OCI-LY7 (cell line): ENCODE data around the gene PATJ. TPM values are rescaled to one million over a fixed set of nuclear protein-coding genes. Genes with fewer than 3 reads are reported as not detected.

Experiments
- BruUV-seq: library from RNA; stranded (reverse); fragments of 400-500 nt; replicated peaks from 2 replicates; lab custom pipeline; 2021; lab: Mats Ljungman, UMichigan
- CTCF ChIA-PET: fragments of 300-600 bp; sonication (Branson Sonifier 250); formaldehyde crosslinking; loops from one replicate; lab custom pipeline; 2022; ENCODE audit warnings: antibody characterized with exemption; ENCODE audit not compliant: unreplicated experiment; lab: Charles Lee
- POLR2A ChIA-PET: fragments of 300-600 bp; sonication (Branson Sonifier 250); formaldehyde crosslinking; loops from one replicate; lab custom pipeline; 2022; ENCODE audit warnings: antibody characterized with exemption; lab: Charles Lee
- DNase-seq: peaks from one replicate; pipeline ENCODE4 v3.0.0-alpha.2; 2015; ENCODE audit warnings: low spot score
- H2AFZ ChIP-seq: fragments of 200-600 bp; sonication (generic), shearing (Covaris generic); 2 replicates; pipeline ENCODE4 v1.6.1; 2014; ENCODE audit warnings: mild to moderate bottlenecking, antibody characterized with exemption, low read length, moderate library complexity
- H3K27ac ChIP-seq: fragments of 200-600 bp; sonication (generic); 2 replicates; pipeline ENCODE4 v1.5.1; 2014; ENCODE audit warnings: mixed run types, low read depth, mild to moderate bottlenecking, moderate library complexity, low read length, inconsistent platforms; ENCODE audit not compliant: poor library complexity, severe bottlenecking
- H3K36me3 ChIP-seq: fragments of 200-600 bp; sonication (generic); 2 replicates; pipeline ENCODE4 v1.6.1; 2014; ENCODE audit warnings: mild to moderate bottlenecking, antibody characterized with exemption, low read length, moderate library complexity, mixed read lengths; ENCODE audit not compliant: insufficient read depth
- H3K4me1 ChIP-seq: fragments of 200-600 bp; sonication (generic); 2 replicates; pipeline ENCODE4 v1.5.1; 2014; ENCODE audit warnings: mild to moderate bottlenecking, low read length; ENCODE audit not compliant: insufficient read depth, poor library complexity, severe bottlenecking
- H3K4me2 ChIP-seq: fragments of 200-600 bp; sonication (generic); 2 replicates; pipeline ENCODE4 v1.6.1; 2014; ENCODE audit warnings: mild to moderate bottlenecking, low read length
- H3K4me3 ChIP-seq: fragments of 200-600 bp; sonication (generic); 2 replicates; pipeline ENCODE4 v1.5.1; 2014; ENCODE audit warnings: mild to moderate bottlenecking, low read depth, low read length; ENCODE audit not compliant: poor library complexity, severe bottlenecking
- H3K79me2 ChIP-seq: fragments of 200-600 bp; sonication (generic); 2 replicates; pipeline ENCODE4 v1.6.1; 2016; ENCODE audit warnings: low read depth, mild to moderate bottlenecking, low read length, moderate library complexity, mixed read lengths; ENCODE audit not compliant: insufficient read depth
- H3K9me2 ChIP-seq: fragments of 200-600 bp; sonication (generic); 2 replicates; pipeline ENCODE4 v1.6.1; 2016; ENCODE audit warnings: mild to moderate bottlenecking, low read length, mixed read lengths; ENCODE audit not compliant: insufficient read depth
- H3K9me3 ChIP-seq: fragments of 200-600 bp; sonication (generic); 2 replicates; pipeline ENCODE4 v1.6.1; 2014; ENCODE audit warnings: mild to moderate bottlenecking, mixed run types, low read length, mixed read lengths
- H4K20me1 ChIP-seq: fragments of 200-600 bp; sonication (generic); 2 replicates; pipeline ENCODE4 v1.6.1; 2014; ENCODE audit warnings: mild to moderate bottlenecking, antibody characterized with exemption, low read length, moderate library complexity, mixed read lengths; ENCODE audit not compliant: insufficient read depth
- EZH2phosphoT487 ChIP-seq: fragments of 200-600 bp; sonication (generic); IDR thresholded peaks from 2 replicates; pipeline ENCODE4 v1.6.1; 2018; ENCODE audit warnings: low read depth, borderline replicate concordance, mild to moderate bottlenecking, mixed run types, antibody characterized with exemption, low read length, moderate library complexity, mixed read lengths
- intact Hi-C: fragments of 100-400 bp; cut with micrococcal nuclease; formaldehyde crosslinking; loops from one replicate; pipeline ENCODE4 v1.10.0; 2022; ENCODE audit not compliant: unreplicated experiment
- total RNA-seq, 2 experiments: library from RNA; depleted of rRNA in 1 of 2; stranded (reverse); fragments of >200 nt in 1 of 2; shearing (Covaris generic) in 1 of 2; gene quantifications; 2 replicates each; pipeline ENCODE4 v1.2.3, GENCODE V29; 2014 to 2022
- TF ChIP-seq, protein P1 (sequence below): fragments of 200-600 bp; sonication (generic); conservative IDR thresholded peaks from 2 replicates; pipeline ENCODE4 v1.5.1; 2014; ENCODE audit warnings: mild to moderate bottlenecking, antibody characterized with exemption, low read length, moderate library complexity, mixed read lengths

PATJ gene
- total RNA-seq, 2 experiments from 2014 or later, result 0.95 to 4.0 TPM

DNA sequence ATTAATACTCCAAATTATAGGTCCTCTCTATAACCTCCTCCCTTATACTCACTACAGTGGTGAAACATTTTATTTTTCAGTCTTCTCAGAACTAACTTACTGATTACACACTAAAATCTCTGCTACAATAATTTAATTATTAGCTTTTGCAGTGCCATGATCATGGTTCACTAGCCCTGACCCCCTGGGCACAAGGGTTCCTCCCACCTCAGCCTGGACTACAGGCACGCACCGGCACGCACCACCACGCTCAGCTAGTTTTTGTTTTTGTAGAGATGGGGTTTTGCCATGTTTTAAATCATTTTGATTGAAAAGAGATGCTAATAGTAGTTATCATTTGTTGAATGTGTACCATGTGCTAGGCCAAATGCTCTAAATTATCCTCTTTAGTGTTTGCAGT is 6.3 kb downstream of the PATJ start:
- Histone ChIP-seq H3K79me2 (no peaks in the 10 kb centered on the region), H3K4me1 (peaks cover 8% of the 10 kb centered on the region), H2AFZ (no peak overlapping the region), H3K36me3 (no peaks in the 10 kb centered on the region), H3K9me2 (no peaks in the 10 kb centered on the region), H3K9me3 (no peaks in the 10 kb centered on the region), H3K27ac (no peak overlapping the region), H3K4me2 (no peak overlapping the region), H4K20me1 (no peaks in the 10 kb centered on the region), H3K4me3 (no peak overlapping the region)
- TF ChIP-seq EZH2phosphoT487, result no peak
- TF ChIP-seq, protein P1, sequence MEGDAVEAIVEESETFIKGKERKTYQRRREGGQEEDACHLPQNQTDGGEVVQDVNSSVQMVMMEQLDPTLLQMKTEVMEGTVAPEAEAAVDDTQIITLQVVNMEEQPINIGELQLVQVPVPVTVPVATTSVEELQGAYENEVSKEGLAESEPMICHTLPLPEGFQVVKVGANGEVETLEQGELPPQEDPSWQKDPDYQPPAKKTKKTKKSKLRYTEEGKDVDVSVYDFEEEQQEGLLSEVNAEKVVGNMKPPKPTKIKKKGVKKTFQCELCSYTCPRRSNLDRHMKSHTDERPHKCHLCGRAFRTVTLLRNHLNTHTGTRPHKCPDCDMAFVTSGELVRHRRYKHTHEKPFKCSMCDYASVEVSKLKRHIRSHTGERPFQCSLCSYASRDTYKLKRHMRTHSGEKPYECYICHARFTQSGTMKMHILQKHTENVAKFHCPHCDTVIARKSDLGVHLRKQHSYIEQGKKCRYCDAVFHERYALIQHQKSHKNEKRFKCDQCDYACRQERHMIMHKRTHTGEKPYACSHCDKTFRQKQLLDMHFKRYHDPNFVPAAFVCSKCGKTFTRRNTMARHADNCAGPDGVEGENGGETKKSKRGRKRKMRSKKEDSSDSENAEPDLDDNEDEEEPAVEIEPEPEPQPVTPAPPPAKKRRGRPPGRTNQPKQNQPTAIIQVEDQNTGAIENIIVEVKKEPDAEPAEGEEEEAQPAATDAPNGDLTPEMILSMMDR, result no peak
- intact Hi-C loops, result loop anchor here (10.0 kb wide), 1 partner anchor 694 kb away; no protein-coding TSS in a partner anchor
- ChIA-PET POLR2A (interaction anchor here (1.0 kb wide), 1 partner anchor 21 kb away, joined by 4 read pairs; no protein-coding TSS in a partner anchor), CTCF (no interaction called here)
- DNase-seq, result no peak
- BruUV-seq, result no TSS peak

GRCh38 chr1:61749574-61749973 is 7.3 kb downstream of the PATJ start:
- peaks cover 8% of the 10 kb centered on the region for H3K4me1 ChIP-seq
- ChIA-PET CTCF (no interaction called here), POLR2A (interaction anchor here (0.7 to 1.1 kb wide), 3 partner anchors 20 to 220 kb away, joined by 3 to 4 read pairs (median 3); no protein-coding TSS in a partner anchor)
- H3K9me3 ChIP-seq, result no peaks in the 10 kb centered on the region
- no peak overlapping the region for H3K4me3 ChIP-seq
- no peaks in the 10 kb centered on the region for H4K20me1 ChIP-seq
- no peak for DNase-seq
- no peaks in the 10 kb centered on the region for H3K79me2 ChIP-seq
- TF ChIP-seq EZH2phosphoT487, result no peak
- TF ChIP-seq, protein P1, result no peak
- intact Hi-C loops, result loop anchor here (10.0 kb wide), 1 partner anchor 695 kb away; no protein-coding TSS in a partner anchor
- H3K36me3 ChIP-seq, result no peaks in the 10 kb centered on the region
- no peaks in the 10 kb centered on the region for H3K9me2 ChIP-seq
- no peak overlapping the region for H3K27ac ChIP-seq
- no TSS peak for BruUV-seq
- H2AFZ ChIP-seq, result no peak overlapping the region
- no peak overlapping the region for H3K4me2 ChIP-seq

DNA sequence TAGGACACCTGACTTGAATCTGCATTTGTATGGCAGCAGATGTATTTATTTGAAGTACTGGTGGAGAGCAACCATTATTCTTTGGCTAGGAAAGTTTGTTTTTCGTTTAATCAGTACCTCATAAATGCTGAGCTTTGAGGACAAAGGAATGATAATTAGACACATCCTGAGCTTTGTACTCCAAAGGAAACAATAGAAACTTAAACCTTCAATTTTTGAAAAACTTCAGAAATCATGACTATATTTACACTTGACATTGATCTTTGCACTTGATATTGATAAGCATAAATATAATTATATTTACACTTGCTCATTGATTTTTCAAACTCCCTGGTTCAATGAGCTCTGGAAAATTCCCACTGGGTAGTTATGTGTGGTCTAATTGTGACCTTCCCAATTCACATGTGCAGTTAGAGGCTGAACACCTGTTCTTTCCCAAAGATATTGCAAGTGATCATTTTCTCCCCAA is 10.7 kb downstream of the PATJ start:
- ChIA-PET POLR2A (no interaction called here), CTCF (no interaction called here)
- no peaks in the 10 kb centered on the region for H3K9me2 ChIP-seq
- H3K4me2 ChIP-seq, result no peak overlapping the region
- no peaks in the 10 kb centered on the region for H4K20me1 ChIP-seq
- no peak overlapping the region for H3K27ac ChIP-seq
- TF ChIP-seq, protein P1, result no peak
- H3K36me3 ChIP-seq, result no peaks in the 10 kb centered on the region
- no peak overlapping the region for H2AFZ ChIP-seq
- H3K4me1 ChIP-seq, result no peaks in the 10 kb centered on the region
- H3K79me2 ChIP-seq, result no peaks in the 10 kb centered on the region
- no TSS peak for BruUV-seq
- intact Hi-C loops, result no loop called here
- no peak for DNase-seq
- H3K4me3 ChIP-seq, result no peak overlapping the region
- H3K9me3 ChIP-seq, result no peaks in the 10 kb centered on the region
